ENCODE data around the gene SEPTIN12. TPM values are rescaled to one million over a fixed set of nuclear protein-coding genes. Genes with fewer than 3 reads are reported as not detected.

The SEPTIN12 gene
- total RNA-seq, 1 experiment from 2014 or later, result not detected

GRCh38 chr16:4811242-4811641, 23.1 kb upstream of the SEPTIN12 start:
- no peaks in the 10 kb centered on the region for H3K27me3 ChIP-seq (replicated peaks; ENCODE audit: insufficient read depth, low read depth, low read length, poor library complexity)
- CTCF ChIA-PET, result no interaction called here
- BruUV-seq (replicated peaks), result no TSS peak

GRCh38 chr16:4806280-4806679, 18.1 kb upstream of the SEPTIN12 start:
- POLR2A ChIA-PET (ENCODE audit: low non-redundant PET), result no interaction called here
- peaks cover 3% of the 10 kb centered on the region for H3K4me1 ChIP-seq (ENCODE audit: insufficient read depth, low read length, poor library complexity, severe bottlenecking)

More at GRCh38 chr16:4811242-4811641, 23.1 kb upstream of the SEPTIN12 start:
- intact Hi-C loops (cut with micrococcal nuclease; ENCODE audit: unreplicated experiment), result no loop called here
- TF ChIP-seq EZH2 (IDR thresholded peaks at IDR 0.05; ENCODE audit: borderline replicate concordance, low read depth, low read length, poor library complexity, severe bottlenecking) (no peak), CTCF (conservative IDR thresholded peaks at IDR 0.05; ENCODE audit: low read depth, low read length) (no peak)
- no peak for DNase-seq (ENCODE audit: low spot score)
- Histone ChIP-seq H3K4me3 (ENCODE audit: low read depth, low read length, poor library complexity, severe bottlenecking) (no peak overlapping the region), H3K9me3 (ENCODE audit: low read depth, low read length, poor library complexity, severe bottlenecking) (no peaks in the 10 kb centered on the region), H3K27ac (ENCODE audit: low read depth, low read length, poor library complexity, severe bottlenecking) (no peak overlapping the region), H3K4me1 (ENCODE audit: insufficient read depth, low read length, poor library complexity, severe bottlenecking) (no peaks in the 10 kb centered on the region), H3K36me3 (ENCODE audit: insufficient read depth, low read length, poor library complexity, severe bottlenecking) (peaks cover 57% of the 10 kb centered on the region)
- POLR2A ChIA-PET (ENCODE audit: low non-redundant PET), result no interaction called here

GRCh38 chr16:4805231-4805630, 17.1 kb upstream of the SEPTIN12 start:
- TF ChIP-seq EZH2 (IDR thresholded peaks at IDR 0.05; ENCODE audit: borderline replicate concordance, low read depth, low read length, poor library complexity, severe bottlenecking) (no peak), CTCF (conservative IDR thresholded peaks at IDR 0.05; ENCODE audit: low read depth, low read length) (no peak)
- peaks cover 37% of the 10 kb centered on the region for H3K36me3 ChIP-seq (ENCODE audit: insufficient read depth, low read length, poor library complexity, severe bottlenecking)
- H3K9me3 ChIP-seq (ENCODE audit: low read depth, low read length, poor library complexity, severe bottlenecking), result no peaks in the 10 kb centered on the region
- peaks cover 3% of the 10 kb centered on the region for H3K4me1 ChIP-seq (ENCODE audit: insufficient read depth, low read length, poor library complexity, severe bottlenecking)
- intact Hi-C loops (cut with micrococcal nuclease; ENCODE audit: unreplicated experiment), result no loop called here
- H3K27ac ChIP-seq (ENCODE audit: low read depth, low read length, poor library complexity, severe bottlenecking), result no peak overlapping the region
- CTCF ChIA-PET, result no interaction called here
- no peaks in the 10 kb centered on the region for H3K27me3 ChIP-seq (replicated peaks; ENCODE audit: insufficient read depth, low read depth, low read length, poor library complexity)
- no TSS peak for BruUV-seq (replicated peaks)
- POLR2A ChIA-PET (ENCODE audit: low non-redundant PET), result no interaction called here
- no peak overlapping the region for H3K4me3 ChIP-seq (ENCODE audit: low read depth, low read length, poor library complexity, severe bottlenecking)
- no peak for DNase-seq (ENCODE audit: low spot score)

More at GRCh38 chr16:4806280-4806679, 18.1 kb upstream of the SEPTIN12 start:
- CTCF ChIA-PET, result interaction anchor here (0.7 kb wide), 1 partner anchor 299 kb away, joined by 3 read pairs; no protein-coding TSS in a partner anchor
- no TSS peak for BruUV-seq (replicated peaks)
- Histone ChIP-seq H3K9me3 (ENCODE audit: low read depth, low read length, poor library complexity, severe bottlenecking) (no peaks in the 10 kb centered on the region), H3K27ac (ENCODE audit: low read depth, low read length, poor library complexity, severe bottlenecking) (no peak overlapping the region), H3K4me3 (ENCODE audit: low read depth, low read length, poor library complexity, severe bottlenecking) (no peak overlapping the region), H3K36me3 (ENCODE audit: insufficient read depth, low read length, poor library complexity, severe bottlenecking) (peaks cover 43% of the 10 kb centered on the region), H3K27me3 (replicated peaks; ENCODE audit: insufficient read depth, low read depth, low read length, poor library complexity) (no peaks in the 10 kb centered on the region)
- TF ChIP-seq CTCF (conservative IDR thresholded peaks at IDR 0.05; ENCODE audit: low read depth, low read length) (no peak), EZH2 (IDR thresholded peaks at IDR 0.05; ENCODE audit: borderline replicate concordance, low read depth, low read length, poor library complexity, severe bottlenecking) (no peak)
- DNase-seq (ENCODE audit: low spot score), result no peak
- intact Hi-C loops (cut with micrococcal nuclease; ENCODE audit: unreplicated experiment), result no loop called here

All from A673 (cell line).